OCI-M1 (cell line): ENCODE measurements around the gene EVI5.
"Not testable (repeated sequence)": the region's sequence is repeated elsewhere in the genome, so short reads cannot be mapped to it uniquely, and the experiment has no call there.

ENCODE experiments used
- DNase-seq: peaks from one replicate; lab custom pipeline; 2025; lab: John Stamatoyannopoulos, UW

Gene EVI5

GRCh38 chr1:92791487-92792066 lies 6.7 kb upstream of the EVI5 start:
- DNase-seq: peak; percentile 48

GRCh38 chr1:92790867-92791266 lies 6.0 kb upstream of the EVI5 start:
- DNase-seq: no peak

GRCh38 chr1:92790081-92790480 lies 5.2 kb upstream of the EVI5 start:
- no peak for DNase-seq

DNA sequence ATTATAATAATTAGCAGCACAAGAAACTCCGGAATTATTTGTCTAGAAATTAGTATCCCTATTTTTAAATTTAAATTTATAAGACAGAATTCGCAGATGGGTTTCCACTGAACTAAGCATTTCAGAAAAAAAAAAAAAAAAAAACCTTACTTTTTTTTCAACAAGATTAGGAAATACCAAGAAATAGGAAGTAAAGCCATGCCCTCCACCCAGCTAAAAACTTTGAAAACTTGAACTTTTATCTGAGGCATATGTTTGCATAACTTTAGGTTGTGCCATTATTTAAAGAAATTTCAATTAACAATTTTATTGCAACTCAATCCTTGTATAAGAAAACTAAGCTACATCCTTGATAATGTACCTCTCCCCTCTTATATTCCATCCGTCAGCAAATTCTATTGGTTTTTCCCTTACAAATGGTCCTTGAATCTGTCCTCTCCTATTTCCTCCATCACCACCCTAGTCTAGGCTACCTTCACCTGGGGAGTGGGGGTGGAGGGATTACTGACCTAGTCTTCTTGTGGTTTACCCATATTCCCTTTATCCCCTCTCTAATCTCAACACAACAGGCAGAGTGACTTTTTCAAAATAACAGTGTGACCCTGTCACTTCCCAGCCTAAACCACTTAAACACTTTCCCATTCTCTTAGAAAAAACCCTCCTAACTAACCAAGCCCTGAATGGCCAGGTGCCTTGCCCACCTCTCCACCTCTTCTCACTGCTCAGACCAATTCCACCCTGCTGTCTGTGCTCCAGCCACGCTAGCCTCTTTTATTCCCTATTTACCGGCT lies 1.4 kb upstream of the EVI5 start:
- DNase-seq: peak; percentile 69

GRCh38 chr1:92784021-92784638 lies 778 bp downstream of the EVI5 start:
- peak; percentile 40 for DNase-seq

GRCh38 chr1:92783550-92783949 lies 1.4 kb downstream of the EVI5 start:
- DNase-seq: not testable (repeated sequence)

DNA sequence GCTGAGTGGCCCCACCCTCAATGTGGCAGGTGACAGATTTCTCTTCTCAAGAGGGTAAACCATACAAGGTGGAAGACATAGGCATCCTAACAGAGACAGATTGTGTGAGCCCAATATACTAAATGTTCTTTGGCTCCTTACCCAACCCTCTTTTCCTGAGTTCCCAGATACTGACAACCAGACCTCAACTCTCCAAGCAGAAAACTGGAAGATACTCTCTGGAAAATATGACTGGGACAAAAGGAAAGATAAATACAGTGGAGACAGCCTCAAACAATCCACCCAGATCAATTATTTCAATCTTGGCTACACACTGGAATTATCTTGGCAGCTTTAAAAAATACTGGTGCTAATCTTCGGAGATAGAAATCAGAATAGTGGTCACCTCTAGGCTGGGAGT lies 6.5 kb downstream of the EVI5 start:
- no peak for DNase-seq

- no peak for DNase-seq
Observed at GRCh38 chr1:92774407-92774806, 10.5 kb downstream of the EVI5 start.

DNA sequence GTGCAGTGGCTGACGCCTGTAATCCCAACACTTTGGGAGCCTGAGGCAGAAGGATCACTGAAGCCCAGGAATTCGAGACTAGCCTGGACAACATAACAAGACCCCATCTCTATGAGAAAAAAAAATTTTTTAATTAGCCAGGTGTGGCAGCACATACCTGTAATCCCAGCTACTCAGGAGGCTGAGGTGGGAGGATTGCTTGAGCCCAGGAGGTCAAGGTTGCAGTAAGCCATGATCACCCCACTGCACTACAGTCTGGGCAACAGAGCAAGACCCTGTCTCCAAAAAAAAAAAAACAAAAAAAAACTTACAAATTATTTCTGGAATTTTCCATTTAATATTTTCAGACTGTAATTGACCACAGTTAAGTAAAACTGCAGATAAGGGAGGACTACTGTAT lies 11.2 kb downstream of the EVI5 start:
- not testable (repeated sequence) for DNase-seq

DNA sequence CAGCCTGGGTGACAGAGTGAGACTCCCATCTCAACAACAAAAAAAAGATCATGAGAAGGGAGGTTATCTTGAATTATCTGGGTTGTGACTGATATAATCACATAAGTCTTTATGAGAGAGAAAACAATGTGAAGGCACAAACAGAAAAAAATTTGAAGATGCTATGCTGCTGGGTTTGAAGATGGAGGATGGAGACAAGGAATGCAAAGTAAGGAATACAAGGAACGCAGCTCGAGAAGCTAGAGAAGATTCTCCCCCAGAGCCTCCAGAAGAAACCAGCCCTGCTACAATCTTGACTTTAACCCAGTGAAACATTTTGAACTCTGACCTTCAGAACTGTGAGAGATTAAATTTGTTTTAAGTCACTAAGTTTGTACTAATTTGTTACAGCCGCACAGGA lies 15.1 kb downstream of the EVI5 start:
- no peak for DNase-seq

DNA sequence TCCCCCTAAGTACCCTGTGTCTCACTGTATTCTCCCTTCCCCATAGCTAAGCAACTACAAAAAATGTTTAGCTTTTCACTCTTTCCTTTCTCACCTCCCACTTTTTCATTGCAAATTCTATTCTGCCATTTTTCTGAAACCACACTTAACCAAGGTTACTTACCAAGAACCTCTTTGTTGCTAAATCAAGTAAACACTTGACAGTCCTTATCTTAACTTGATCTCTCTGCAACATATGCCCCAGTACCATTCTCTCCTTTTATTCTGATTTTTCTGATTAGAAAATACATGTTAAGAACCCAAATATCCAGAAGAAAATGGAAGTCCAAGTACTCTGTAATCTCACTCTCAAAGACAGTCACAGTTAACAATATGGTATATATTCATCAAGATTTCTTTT lies 16.0 kb downstream of the EVI5 start:
- no peak for DNase-seq

DNA sequence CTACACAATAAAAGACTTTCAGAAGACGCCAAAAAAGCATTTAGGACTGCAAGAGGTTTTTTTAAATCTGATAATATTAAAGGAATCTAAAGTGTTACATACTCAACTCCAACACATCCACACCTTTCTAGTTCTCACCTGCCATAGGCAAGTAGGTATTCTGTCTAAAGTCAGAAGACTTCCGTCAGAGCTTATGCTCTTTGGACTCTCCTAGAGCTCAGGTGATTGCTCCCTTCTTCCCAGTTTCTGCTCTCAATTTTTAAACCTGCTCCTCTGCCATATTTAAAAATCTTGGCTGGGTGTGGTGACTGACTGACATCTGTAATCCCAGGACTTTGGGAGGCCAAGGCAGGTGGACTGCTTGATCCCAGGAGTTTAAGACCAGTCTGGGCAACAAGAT lies 16.6 kb downstream of the EVI5 start:
- no peak for DNase-seq

GRCh38 chr1:92764116-92764515 lies 20.8 kb downstream of the EVI5 start:
- DNase-seq: peak; percentile 10

GRCh38 chr1:92762355-92762754 lies 22.6 kb downstream of the EVI5 start:
- no peak for DNase-seq

GRCh38 chr1:92759361-92759760 lies 25.5 kb downstream of the EVI5 start:
- DNase-seq: no peak

GRCh38 chr1:92756537-92756936 lies 28.4 kb downstream of the EVI5 start:
- DNase-seq: no peak

DNA sequence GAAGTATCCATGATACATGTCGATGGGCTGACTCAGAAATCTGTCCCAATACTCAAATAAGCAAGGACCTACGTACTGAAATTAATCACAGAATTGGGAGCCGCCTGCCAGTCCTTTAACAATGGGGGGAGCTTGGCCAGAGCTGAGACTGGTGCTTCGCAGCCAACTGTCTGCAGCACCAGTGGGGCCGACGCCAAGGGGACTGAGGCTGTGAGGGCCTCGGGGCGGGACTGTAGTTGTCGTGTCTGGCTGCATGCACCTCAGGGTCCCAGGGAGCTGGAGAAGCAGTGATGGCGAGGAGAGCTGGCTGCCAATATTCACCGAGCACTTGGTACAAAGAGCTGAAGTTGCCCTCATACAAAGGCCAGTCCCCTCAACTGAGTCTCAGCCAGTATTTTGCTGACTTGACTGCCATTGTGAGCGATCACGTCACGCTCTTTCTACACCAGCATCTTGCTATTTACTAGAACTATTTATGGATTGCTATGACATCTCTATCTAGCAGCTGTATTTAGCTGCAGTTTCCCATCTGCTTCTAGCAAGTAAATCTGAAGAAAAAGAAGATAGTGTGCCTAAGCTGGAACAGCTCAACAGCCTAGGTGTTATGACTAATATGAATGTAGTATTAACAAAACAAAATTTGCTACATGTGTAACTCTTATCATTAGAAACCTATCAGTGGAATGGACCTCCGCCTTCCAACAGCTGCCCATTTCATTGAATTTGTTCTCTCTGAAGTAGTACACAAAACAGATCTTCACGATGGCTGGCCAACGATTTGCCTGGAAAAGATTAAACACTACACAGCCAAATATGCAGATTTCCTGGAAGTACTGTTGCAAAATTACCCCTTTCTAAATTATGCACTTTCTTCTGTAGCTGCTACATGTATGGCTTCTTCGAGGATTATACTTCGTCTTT lies 29.1 kb downstream of the EVI5 start:
- no peak for DNase-seq

DNA sequence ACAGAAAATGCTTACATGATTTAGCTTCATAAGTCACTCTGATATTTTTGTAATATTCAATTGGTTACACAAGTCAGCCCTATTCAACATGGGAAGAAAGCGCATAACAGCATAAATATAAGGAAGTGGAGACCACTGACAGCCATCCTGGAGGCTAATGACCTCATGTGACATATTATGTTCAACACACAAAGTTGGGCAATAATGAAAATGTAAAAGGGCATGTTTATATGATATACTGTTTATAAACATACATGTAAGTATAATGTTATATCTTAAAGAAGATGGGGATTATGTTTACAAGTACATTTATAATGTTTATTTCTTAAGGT lies 30.2 kb downstream of the EVI5 start:
- no peak for DNase-seq

DNA sequence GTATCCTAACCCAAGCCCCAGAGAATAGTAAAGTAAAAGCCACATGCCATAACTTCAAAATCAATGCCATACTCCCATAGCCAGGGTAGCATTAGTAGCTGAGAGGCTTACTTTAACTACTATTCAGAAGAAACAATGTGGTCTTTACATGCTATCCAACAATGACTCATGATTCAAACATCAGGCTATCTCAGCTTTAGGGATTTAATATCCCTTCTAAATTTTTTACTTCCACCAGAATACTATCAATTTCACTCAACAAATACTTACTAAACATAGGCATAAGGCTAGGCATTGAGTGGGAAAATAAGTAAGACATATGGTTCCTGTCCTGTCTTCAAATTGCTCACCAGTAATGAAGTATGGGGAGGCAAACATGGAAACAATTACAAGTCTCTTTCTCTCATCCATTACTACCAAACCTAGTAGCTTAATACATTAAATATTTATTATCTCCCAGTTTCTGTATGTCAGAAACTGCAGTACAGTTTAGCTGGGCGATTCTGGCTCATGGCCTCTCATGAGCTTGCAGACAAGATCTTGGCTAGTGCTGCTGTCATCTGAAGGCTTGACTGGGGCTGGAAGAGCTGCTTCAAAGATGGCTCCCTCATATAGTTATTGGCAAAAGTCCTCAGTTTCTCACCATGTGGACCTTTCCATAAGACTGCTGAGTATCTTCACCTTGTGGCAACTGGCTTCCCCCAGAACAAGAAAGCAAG lies 30.7 kb downstream of the EVI5 start:
- DNase-seq: no peak

GRCh38 chr1:92752719-92753118 lies 32.2 kb downstream of the EVI5 start:
- no peak for DNase-seq

- DNase-seq: peak; percentile 83
Observed at GRCh38 chr1:92749024-92749634, 35.8 kb downstream of the EVI5 start.
